ENCODE data around the gene PRUNE2.

Gene PRUNE2

DNA sequence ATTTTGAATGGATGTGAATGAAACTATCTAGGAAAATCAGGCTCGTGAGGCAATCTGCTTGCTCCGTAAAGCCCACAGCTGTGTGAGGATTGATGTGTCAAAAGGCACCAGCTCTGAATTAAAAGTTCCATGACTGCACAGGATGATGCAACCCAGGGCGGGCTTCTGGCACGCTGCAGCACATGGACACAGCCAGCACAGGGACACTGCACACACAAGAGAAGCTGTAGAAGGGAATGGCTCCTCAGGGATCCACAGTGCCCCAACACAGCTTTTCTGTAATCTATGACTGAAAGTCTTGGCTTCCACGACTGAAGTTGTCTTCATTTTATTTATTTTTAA, 295.9 kb downstream of the PRUNE2 start:
- Histone ChIP-seq H3K27ac (ENCODE audit: low read length) (peak overlapping the region; percentile 53), H3K4me3 (ENCODE audit: low read depth in 1 of 2, low read length in 2 of 2) (no peak overlapping the region), H3K36me3 (ENCODE audit: control insufficient read depth in 1 of 2, insufficient read depth in 2 of 2, low read length in 2 of 2) (peaks cover 0 to 15% of the 10 kb centered on the region in 2 donors), H3K9me3 (ENCODE audit: control insufficient read depth in 1 of 2, low read length in 2 of 2) (no peaks in the 10 kb centered on the region), H3K4me1 (ENCODE audit: control insufficient read depth in 1 of 2, insufficient read depth in 2 of 2, low read length in 2 of 2) (peaks cover 6 to 13% of the 10 kb centered on the region in 2 donors), H3K27me3 (ENCODE audit: low read depth, low read length) (no peaks in the 10 kb centered on the region)

DNA sequence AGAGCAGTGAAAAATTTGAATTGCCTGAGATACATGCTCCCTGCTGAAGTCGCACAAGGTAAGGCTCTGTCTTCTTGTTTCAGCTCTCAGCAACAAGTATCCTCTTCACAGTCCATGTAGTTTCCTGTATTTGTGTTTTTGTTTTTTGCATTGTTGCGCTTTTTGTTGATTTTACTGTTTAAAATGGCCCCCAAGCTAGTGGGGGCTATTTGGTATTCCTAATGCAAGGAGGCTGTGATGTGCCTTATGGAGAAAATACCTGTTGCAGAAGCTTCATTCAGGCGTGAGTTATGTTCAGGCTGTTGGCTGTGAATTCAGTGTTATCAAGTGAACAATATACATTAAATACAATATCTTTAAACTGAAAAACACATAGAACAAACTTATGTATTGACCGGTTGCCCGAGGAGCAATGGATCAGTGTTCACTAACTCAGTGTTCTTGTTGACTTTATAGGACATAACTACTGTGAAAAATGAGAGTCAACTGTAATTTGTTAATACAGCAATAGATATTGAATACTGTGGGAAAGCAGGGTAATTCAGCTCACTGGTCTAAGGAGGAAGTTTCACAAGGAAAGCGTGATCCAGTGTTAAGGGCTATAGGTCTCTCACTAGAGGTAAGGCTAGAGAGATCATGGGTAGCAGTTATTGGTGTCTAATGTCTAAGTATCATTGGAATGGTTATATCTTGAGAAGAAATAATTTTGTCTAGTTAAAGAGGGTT, 296.5 kb downstream of the PRUNE2 start:
- H3K27me3 ChIP-seq (ENCODE audit: low read depth, low read length) = no peaks in the 10 kb centered on the region
- H3K36me3 ChIP-seq (ENCODE audit: control insufficient read depth in 1 of 2, insufficient read depth in 2 of 2, low read length in 2 of 2) = peaks cover 0 to 12% of the 10 kb centered on the region in 2 donors
- no peak overlapping the region for H3K4me3 ChIP-seq (ENCODE audit: low read depth in 1 of 2, low read length in 2 of 2)
- no peaks in the 10 kb centered on the region for H3K9me3 ChIP-seq (ENCODE audit: control insufficient read depth in 1 of 2, low read length in 2 of 2)
- peak overlapping the region; percentile 53 for H3K27ac ChIP-seq (ENCODE audit: low read length)
- peaks cover 6 to 13% of the 10 kb centered on the region in 2 donors for H3K4me1 ChIP-seq (ENCODE audit: control insufficient read depth in 1 of 2, insufficient read depth in 2 of 2, low read length in 2 of 2)

DNA sequence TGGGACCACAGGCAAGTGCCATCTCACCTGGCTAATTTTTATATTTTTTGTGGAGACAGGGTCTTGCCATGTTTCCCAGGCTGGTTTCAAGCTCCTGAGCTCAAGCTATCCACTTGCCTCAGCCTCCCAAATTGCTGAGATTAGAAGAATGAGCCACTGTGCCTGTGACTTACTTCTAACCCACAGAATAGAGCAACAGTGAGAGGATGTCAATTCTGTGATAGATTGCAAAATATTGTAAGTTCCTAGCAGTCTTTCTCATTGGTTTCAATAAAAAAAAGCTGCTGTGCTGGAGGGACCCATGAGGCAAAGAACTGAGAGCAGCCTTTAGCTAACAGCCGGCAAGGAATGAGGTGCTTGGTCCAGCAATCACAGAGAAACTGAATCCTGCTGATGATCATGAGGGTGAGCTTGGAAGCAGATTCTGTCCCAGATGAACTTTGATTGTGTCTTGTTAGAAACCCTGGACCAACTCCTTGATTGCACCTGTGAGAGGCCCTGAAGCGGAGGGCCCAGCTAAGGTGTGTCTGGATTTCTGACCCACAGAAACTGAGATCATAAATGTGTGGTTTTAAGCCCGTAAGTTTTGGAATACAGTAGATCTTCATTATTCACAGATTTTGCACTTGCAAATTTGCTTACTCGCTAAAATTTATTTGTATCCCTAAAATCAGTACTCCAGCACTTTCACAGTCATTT, 297.2 kb downstream of the PRUNE2 start:
- no peak overlapping the region for H3K4me3 ChIP-seq (ENCODE audit: low read depth in 1 of 2, low read length in 2 of 2)
- H3K9me3 ChIP-seq (ENCODE audit: control insufficient read depth in 1 of 2, low read length in 2 of 2) = no peaks in the 10 kb centered on the region
- H3K27me3 ChIP-seq (ENCODE audit: low read depth, low read length) = no peaks in the 10 kb centered on the region
- peaks cover 6 to 13% of the 10 kb centered on the region in 2 donors for H3K4me1 ChIP-seq (ENCODE audit: control insufficient read depth in 1 of 2, insufficient read depth in 2 of 2, low read length in 2 of 2)
- peaks cover 0 to 7% of the 10 kb centered on the region in 2 donors for H3K36me3 ChIP-seq (ENCODE audit: control insufficient read depth in 1 of 2, insufficient read depth in 2 of 2, low read length in 2 of 2)
- H3K27ac ChIP-seq (ENCODE audit: low read length) = no peak overlapping the region

DNA sequence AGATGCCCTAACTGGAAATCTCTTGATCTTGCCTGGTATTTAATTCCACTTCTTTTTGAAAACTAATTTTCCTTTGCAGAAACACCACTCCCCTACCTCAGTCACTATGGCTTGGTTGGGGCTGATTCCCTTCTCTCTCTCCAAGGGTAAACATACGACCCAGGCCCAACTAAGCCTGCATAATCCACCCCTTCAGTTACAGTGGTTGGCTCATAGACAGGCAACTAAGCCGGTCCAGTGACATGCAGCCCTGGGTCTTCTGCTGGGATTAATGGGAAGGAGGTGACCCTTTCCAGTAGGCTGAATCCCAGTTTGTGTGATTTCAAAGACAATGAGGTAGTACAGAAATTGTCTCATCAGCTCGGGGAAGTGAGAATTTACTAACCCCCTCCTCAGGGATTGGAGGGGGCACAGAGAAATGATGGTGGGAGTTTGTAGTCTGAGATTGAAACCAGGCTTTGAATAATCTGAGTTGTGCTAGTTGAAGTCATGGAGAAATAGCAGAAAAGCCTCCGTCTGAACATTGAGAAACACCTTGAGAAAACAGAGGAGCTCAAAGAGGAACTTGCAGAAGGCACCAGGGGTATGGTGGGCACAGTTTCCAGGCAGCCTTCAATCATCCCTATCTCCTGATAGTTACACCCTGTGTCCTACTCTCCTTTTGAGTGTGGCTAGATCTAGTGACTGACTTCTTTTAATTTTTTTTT, 298.0 kb downstream of the PRUNE2 start:
- Histone ChIP-seq H3K27me3 (ENCODE audit: low read depth, low read length) (no peaks in the 10 kb centered on the region), H3K4me3 (ENCODE audit: low read depth in 1 of 2, low read length in 2 of 2) (no peak overlapping the region), H3K36me3 (ENCODE audit: control insufficient read depth in 1 of 2, insufficient read depth in 2 of 2, low read length in 2 of 2) (peaks cover 0 to 4% of the 10 kb centered on the region in 2 donors), H3K4me1 (ENCODE audit: control insufficient read depth in 1 of 2, insufficient read depth in 2 of 2, low read length in 2 of 2) (peaks cover 6 to 13% of the 10 kb centered on the region in 2 donors), H3K9me3 (ENCODE audit: control insufficient read depth in 1 of 2, low read length in 2 of 2) (no peaks in the 10 kb centered on the region), H3K27ac (ENCODE audit: low read length) (no peak overlapping the region)

DNA sequence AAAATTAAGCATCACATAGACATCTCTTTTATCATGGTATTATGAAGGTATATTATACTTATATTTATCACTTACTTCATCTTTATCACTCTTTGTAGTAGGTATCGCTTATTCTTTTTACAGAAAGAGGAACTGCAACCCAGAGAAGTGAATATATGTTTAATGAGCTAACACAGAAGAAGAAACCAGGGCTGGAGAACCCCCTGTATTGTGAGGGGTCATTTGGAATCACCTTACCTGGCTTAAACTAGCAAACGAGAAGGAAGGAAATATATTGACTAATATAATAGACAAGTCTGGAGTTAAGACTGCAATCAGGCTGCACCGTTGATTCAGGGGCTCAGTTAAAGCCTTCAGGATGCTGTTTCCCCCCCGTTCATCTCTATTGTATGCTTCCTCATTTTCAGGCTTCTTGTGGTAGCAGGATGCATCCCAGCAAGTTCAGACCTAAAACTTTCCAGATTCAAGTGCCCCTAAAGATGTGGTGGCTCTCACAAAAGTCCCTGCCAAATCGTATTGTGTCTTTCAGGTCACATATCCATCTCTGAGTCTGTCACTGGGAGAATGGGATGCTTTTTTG, 300.5 kb downstream of the PRUNE2 start:
- no peak overlapping the region for H3K27ac ChIP-seq (ENCODE audit: low read length)
- no peak overlapping the region for H3K4me3 ChIP-seq (ENCODE audit: low read depth in 1 of 2, low read length in 2 of 2)
- H3K36me3 ChIP-seq (ENCODE audit: control insufficient read depth in 1 of 2, insufficient read depth in 2 of 2, low read length in 2 of 2) = no peaks in the 10 kb centered on the region
- H3K27me3 ChIP-seq (ENCODE audit: low read depth, low read length) = no peaks in the 10 kb centered on the region
- H3K9me3 ChIP-seq (ENCODE audit: control insufficient read depth in 1 of 2, low read length in 2 of 2) = no peaks in the 10 kb centered on the region
- peaks cover 6 to 12% of the 10 kb centered on the region in 2 donors for H3K4me1 ChIP-seq (ENCODE audit: control insufficient read depth in 1 of 2, insufficient read depth in 2 of 2, low read length in 2 of 2)

DNA sequence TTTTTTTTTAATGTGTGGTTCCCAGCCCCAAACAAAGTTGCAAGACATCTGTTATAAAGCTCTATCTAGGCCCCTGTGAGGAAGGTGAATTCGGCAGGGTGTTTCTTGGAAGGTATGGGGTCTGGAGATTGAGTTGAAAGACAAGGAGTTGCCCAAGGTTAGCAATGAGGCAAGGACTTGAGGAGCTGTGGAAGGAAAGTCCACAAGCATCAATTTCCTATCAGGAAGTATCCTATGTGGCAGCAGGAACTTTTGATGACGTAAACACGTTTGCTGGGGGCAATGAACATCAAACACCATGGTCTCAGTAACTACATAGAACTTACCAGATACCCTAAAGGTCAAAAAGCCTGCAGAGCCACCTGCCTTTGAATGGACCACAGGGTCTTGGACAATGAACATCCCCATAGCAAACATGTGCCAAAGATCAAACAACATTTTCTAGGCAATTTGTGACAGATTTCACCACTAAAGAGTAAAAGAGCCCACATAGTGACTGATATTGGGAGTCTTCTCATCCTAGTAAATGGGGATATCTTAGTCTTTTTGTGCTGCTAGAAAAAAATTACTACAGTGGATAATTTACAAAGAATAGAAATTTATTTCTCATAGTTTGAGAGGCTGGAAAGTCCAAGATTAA, 301.9 kb downstream of the PRUNE2 start:
- no peak overlapping the region for H3K27ac ChIP-seq (ENCODE audit: low read length)
- H3K4me3 ChIP-seq (ENCODE audit: low read depth in 1 of 2, low read length in 2 of 2) = no peak overlapping the region
- H3K4me1 ChIP-seq (ENCODE audit: control insufficient read depth in 1 of 2, insufficient read depth in 2 of 2, low read length in 2 of 2) = no peaks in the 10 kb centered on the region
- H3K9me3 ChIP-seq (ENCODE audit: control insufficient read depth in 1 of 2, low read length in 2 of 2) = no peaks in the 10 kb centered on the region
- no peaks in the 10 kb centered on the region for H3K27me3 ChIP-seq (ENCODE audit: low read depth, low read length)
- H3K36me3 ChIP-seq (ENCODE audit: control insufficient read depth in 1 of 2, insufficient read depth in 2 of 2, low read length in 2 of 2) = no peaks in the 10 kb centered on the region

DNA sequence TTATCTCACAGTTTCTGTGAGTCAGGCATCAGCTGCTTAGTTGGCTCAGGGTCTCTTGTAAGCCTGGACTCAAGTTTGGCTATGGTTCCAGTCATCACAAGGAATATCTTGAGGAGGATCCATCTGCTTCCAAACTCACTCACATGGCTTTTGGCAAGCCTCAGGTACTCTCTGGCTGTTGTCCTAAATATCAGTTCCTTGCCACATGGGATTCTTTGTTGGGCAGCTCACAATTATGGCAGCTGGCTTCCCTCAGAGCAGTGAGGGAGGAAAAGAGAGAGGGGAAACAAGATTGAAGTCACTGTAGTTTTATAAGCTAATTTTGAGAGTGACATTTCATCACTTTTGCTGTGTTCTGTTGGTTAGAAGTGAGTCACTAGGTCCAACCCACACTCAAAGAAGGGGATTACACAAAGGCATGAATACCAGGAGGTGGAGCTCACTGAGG, 302.4 kb downstream of the PRUNE2 start:
- H3K9me3 ChIP-seq (ENCODE audit: control insufficient read depth in 1 of 2, low read length in 2 of 2) = no peaks in the 10 kb centered on the region
- H3K27me3 ChIP-seq (ENCODE audit: low read depth, low read length) = no peaks in the 10 kb centered on the region
- H3K4me1 ChIP-seq (ENCODE audit: control insufficient read depth in 1 of 2, insufficient read depth in 2 of 2, low read length in 2 of 2) = no peaks in the 10 kb centered on the region
- H3K4me3 ChIP-seq (ENCODE audit: low read depth in 1 of 2, low read length in 2 of 2) = no peak overlapping the region
- H3K27ac ChIP-seq (ENCODE audit: low read length) = no peak overlapping the region
- H3K36me3 ChIP-seq (ENCODE audit: control insufficient read depth in 1 of 2, insufficient read depth in 2 of 2, low read length in 2 of 2) = no peaks in the 10 kb centered on the region

DNA sequence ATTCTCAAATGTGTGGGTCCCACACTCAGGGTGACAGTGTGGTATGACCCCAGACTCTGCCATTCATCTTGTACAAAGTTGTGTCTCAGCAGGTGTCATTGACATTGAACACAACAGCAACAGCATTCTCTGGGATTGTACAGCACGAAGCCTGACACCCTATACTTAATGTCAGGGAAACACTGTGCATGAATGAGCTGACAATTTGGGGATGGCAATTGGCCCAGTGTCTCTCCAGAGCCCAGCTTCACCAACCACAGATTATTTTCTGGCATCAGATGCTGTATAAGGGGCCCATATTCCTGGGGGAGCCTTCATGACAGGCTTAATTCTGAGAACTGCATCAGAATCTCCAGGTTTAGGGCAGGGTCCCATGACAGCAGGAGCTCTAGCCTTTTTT, 303.7 kb downstream of the PRUNE2 start:
- Histone ChIP-seq H3K36me3 (ENCODE audit: control insufficient read depth in 1 of 2, insufficient read depth in 2 of 2, low read length in 2 of 2) (no peaks in the 10 kb centered on the region), H3K27ac (ENCODE audit: low read length) (no peak overlapping the region), H3K4me3 (ENCODE audit: low read depth in 1 of 2, low read length in 2 of 2) (no peak overlapping the region), H3K27me3 (ENCODE audit: low read depth, low read length) (no peaks in the 10 kb centered on the region), H3K9me3 (ENCODE audit: control insufficient read depth in 1 of 2, low read length in 2 of 2) (no peaks in the 10 kb centered on the region), H3K4me1 (ENCODE audit: control insufficient read depth in 1 of 2, insufficient read depth in 2 of 2, low read length in 2 of 2) (no peaks in the 10 kb centered on the region)

DNA sequence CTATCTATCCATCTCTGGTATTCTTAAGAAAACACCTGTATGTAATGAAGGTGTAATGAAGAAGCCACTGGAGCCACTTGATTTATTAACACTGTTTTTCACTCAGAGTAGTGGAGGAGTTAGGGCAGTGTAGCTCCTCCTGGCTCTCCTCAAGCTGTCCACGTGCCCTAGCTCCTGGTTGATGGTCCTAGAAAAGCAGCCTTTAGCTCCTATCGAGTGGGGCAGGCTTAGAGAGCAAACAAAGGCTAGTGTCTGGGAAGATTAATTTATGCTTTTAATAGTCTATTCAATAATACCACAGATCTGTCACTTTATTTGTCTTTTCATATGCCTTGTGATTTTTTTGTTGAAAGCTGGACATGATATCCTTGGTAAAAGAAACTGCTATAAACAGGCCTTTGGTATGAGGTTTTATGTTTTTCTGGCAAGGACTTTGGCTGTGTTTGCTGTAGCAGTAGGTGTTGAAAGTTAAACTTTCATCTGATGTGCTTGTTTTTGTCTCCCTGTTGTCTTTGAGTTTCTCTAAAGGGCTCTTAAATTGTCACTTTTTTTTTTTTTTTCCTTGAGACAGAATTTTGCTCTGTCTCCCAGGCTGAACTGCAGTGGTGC, 305.8 kb downstream of the PRUNE2 start:
- Histone ChIP-seq H3K36me3 (ENCODE audit: control insufficient read depth in 1 of 2, insufficient read depth in 2 of 2, low read length in 2 of 2) (no peaks in the 10 kb centered on the region), H3K27ac (ENCODE audit: low read length) (no peak overlapping the region), H3K4me1 (ENCODE audit: control insufficient read depth in 1 of 2, insufficient read depth in 2 of 2, low read length in 2 of 2) (no peaks in the 10 kb centered on the region), H3K9me3 (ENCODE audit: control insufficient read depth in 1 of 2, low read length in 2 of 2) (no peaks in the 10 kb centered on the region), H3K4me3 (ENCODE audit: low read depth in 1 of 2, low read length in 2 of 2) (no peak overlapping the region), H3K27me3 (ENCODE audit: low read depth, low read length) (no peaks in the 10 kb centered on the region)

DNA sequence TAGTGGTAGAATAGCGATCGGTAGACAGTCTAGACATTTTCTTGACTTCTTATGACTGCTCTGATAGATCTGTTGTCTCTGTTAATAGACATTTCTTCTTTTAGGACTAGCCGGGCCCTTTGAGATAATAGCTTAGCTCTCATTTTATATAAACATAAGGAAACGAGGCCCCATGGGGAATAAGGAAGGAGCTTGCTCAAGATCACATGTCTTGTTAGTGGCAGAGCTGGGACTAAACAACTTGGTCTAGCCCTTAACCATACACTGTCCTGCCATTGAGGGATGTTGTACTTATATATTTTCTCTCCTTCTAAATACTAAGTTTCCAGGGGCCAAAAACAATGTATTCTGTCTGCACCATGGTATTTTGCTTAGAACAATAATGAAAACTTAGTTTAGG, 306.9 kb downstream of the PRUNE2 start:
- Histone ChIP-seq H3K9me3 (ENCODE audit: control insufficient read depth in 1 of 2, low read length in 2 of 2) (no peaks in the 10 kb centered on the region), H3K4me3 (ENCODE audit: low read depth in 1 of 2, low read length in 2 of 2) (no peak overlapping the region), H3K36me3 (ENCODE audit: control insufficient read depth in 1 of 2, insufficient read depth in 2 of 2, low read length in 2 of 2) (no peaks in the 10 kb centered on the region), H3K27me3 (ENCODE audit: low read depth, low read length) (no peaks in the 10 kb centered on the region), H3K4me1 (ENCODE audit: control insufficient read depth in 1 of 2, insufficient read depth in 2 of 2, low read length in 2 of 2) (no peaks in the 10 kb centered on the region), H3K27ac (ENCODE audit: low read length) (no peak overlapping the region)
